Gastrocnemius medialis (tissue), 4 donors: ENCODE data around the gene ELK4.

ENCODE experiments used
- CTCF ChIP-seq, 5 experiments: fragments of 450-650 bp in 3 of 5; fragments of 200-600 bp in 2 of 5; sonication (generic) in 2 of 5; IDR thresholded peaks in 4 of 5; conservative IDR thresholded peaks in 1 of 5; 1 replicate in 4 of 5; 2 replicates in 1 of 5; pipeline ENCODE4 v1.5.1; 2016 to 2019; ENCODE audit warnings: antibody characterized with exemption in 5 of 5, mild to moderate bottlenecking in 3 of 5, moderate library complexity in 3 of 5
- POLR2A ChIP-seq, 2 donors: fragments of 450-650 bp; IDR thresholded peaks; one replicate each; pipeline ENCODE4 v1.6.1; 2017; ENCODE audit warnings: antibody characterized with exemption in 2 of 2, mild to moderate bottlenecking in 2 of 2, moderate library complexity in 2 of 2

GRCh38 chr1:205664399-205665017 lies 32.7 kb upstream of the ELK4 start:
- TF ChIP-seq POLR2A (IDR thresholded peaks at IDR 0.05) (no peak), CTCF (IDR thresholded peaks at IDR 0.05 in 4 of 5, conservative IDR thresholded peaks at IDR 0.05 in 1 of 5) (no peak)
